GM18498 (cell line): ENCODE data around the gene MAN1B1.
"Not testable (repeated sequence)": the region's sequence is repeated elsewhere in the genome, so short reads cannot be mapped to it uniquely, and the experiment has no call there.

Experiments used
- ATAC-seq: cut with Tn5 transposase; IDR thresholded peaks from one replicate; pipeline ENCODE4 v1.9.1; 2021; ENCODE audit warnings: mild to moderate bottlenecking, moderate library complexity; ENCODE audit not compliant: unreplicated experiment

The MAN1B1 gene

DNA sequence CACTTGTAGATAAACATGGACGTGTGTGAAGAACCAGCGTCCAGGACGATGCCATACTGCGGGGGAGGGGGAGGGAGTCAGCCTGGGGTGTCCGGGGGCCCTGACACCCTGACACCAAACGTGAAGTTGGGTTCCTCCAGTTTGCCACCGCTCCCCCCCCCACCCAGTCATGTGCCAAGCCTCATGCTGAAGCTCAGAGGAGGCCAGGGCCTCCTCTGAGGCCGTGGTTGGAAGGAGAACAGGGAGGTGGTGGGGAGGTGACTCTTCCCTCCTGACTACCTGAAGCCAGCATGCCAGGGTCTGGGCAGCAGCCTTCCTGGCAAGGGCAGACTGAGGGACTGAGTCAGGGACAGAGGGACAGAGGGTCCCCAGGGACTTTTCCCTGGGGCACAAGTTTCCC lies 34.5 kb upstream of the MAN1B1 start:
- ATAC-seq, result no peak

DNA sequence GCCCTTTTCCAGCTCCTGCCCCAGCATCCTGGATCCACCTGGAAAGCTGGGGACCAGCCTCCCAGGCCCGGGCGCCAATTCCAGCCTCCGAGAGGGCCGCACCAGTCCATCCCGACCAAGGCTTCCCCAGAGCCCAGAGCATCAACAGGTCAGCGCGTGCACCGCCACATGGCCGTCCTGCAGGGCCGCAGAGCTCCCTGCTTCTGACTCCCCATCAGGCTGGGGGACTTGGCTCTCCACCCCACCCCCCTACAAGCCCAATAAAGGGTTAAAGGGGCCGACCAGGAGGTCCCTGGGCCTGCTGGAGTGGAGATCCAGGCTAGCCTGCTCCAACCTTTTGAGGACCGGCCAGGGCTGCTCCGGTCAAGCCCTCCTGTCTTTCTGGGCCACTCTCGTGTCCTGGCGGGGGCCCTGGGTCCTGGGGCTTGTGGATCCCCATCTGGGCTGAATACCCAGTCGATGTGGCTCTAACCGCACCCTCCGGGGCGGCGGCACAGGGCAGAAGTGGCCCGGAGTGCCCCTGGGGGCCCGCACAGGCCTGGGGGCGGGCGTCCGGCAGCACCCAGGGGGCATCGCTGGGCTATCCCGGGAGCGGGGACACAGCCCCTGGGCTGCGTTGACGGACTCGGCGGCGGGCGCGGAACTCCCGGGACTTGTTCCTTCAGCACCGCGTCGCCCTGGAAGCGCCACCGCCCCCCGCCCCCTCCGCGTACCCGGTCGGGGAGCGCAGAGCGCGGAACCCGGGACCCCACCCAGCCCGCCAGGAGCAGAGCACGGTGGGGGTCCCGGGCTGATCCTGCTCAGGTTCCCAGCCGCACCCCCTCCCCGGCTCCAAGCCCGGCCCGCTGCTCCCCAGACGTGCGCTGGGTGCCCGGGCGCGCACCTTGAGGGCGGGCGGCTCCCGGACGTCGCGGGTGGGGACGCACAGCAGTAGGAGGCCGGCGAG lies 33.5 kb upstream of the MAN1B1 start:
- no peak for ATAC-seq

DNA sequence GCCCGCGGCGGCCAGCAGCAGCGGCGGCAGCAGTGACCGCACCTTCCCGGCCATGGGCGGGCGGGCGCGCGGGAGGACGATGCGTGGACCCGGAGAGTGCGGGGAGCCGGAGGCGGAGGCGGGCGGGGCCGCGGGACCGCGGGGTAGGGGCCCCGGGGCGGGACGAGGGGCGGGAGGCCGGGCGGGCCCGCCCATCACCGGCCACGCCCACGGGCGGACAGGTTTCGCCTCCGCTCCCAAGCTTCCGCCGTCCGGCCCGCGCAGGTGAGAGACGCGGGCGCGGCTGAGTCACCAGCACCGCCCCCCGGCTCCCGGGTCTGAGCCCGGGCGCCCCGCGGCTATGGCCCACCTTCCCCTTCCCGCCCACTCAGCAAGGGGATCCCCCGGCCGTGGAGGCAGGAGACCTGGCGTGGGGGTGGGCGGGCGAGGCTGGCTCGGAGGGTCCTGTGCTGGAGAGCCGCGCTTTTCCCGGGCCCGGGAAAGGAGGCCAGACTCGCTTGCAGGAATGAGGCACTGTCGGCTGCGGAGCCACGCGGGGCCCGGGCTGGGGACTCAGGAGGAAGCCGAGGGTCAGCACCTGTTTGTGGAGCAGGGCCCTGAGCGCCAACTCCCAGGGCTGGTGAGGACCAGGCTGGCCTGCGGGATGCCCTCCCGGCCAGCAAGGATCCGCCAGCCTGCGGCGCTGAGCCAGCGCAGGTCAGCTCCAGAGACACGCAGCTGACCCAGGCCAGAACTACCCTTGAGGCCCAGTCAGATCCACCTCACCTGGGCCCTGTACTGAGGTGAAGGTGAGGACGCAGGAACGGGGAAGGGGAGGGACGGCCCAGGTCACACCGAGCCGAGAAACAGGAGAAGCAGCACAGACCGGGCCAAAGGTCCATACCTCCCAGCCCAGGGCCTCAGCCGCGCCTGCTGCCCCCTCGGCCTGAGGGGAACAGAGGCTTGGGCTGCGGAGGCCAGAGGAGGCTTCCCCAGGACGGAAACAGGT lies 32.5 kb upstream of the MAN1B1 start, which contains the start of gene ENTPD2:
Gene ENTPD2 (minus strand): TSS at position 118 of the 988 bp plus-strand sequence. CDS start 64 bp downstream, at position 54.
- ATAC-seq, result no peak

- ATAC-seq, result no peak
Measured at GRCh38 chr9:137054932-137055384, 31.8 kb upstream of the MAN1B1 start.

- ATAC-seq, result no peak
Measured at GRCh38 chr9:137055385-137056364, 31.1 kb upstream of the MAN1B1 start.

- no peak for ATAC-seq
Measured at GRCh38 chr9:137056739-137057415, 29.9 kb upstream of the MAN1B1 start.

- no peak for ATAC-seq
Measured at GRCh38 chr9:137057545-137057944, 29.2 kb upstream of the MAN1B1 start.

DNA sequence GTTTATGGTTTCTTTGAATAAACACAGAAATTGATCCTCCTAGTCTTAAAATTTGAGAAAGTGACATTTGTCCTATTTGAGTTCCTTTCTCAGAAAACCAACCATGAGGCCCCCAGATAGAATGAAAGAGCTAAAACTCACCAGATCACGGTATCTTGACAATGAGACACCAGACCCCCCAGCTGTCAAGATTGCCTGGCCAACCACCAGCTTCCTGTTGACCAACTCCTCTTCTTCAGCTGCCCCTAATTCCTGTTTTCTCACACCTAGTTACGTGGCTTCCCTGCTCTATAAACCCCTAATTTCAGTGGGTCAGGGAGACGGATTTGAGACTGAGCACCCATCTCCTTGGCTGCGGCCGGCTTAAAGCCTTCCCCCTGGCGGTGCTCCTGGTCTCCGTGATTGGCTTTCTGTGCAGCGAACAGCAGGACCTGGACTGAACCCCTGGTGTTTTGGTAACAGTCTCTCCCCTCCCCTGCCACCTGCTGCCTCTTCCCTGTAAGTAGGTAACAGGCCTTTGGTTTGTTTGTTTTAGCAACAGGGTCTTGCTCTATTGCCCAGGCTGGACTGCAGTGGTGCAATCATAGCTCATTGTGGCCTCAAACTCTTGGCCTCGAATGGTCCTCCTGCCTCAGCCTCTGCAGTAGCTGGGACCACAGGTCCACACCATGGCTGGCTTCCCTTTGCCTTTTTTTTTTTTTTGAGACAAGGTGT lies 28.1 kb upstream of the MAN1B1 start:
- no peak for ATAC-seq

DNA sequence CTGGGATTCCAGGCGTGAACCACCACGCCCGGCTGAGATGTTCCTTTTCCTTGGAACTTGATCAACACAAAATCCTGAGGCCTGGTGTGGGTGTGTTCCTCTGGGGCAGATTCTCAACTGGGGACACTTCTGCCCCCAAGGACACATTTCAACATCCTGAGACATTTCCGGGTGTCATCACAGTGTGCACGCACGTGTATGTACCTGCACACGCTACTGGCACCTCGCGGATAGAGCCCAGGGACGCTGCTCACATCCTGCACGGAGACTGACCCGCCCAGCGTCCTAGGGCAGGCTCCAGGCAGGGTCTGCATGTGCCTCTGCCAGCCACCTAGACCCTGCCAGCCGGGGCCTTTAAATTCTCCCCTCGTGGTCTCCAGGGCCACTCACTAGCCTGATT lies 24.4 kb upstream of the MAN1B1 start:
- ATAC-seq, result no peak

GRCh38 chr9:137062798-137063197 lies 24.0 kb upstream of the MAN1B1 start:
- not testable (repeated sequence) for ATAC-seq

GRCh38 chr9:137063311-137064026 lies 23.3 kb upstream of the MAN1B1 start:
- ATAC-seq, result no peak

DNA sequence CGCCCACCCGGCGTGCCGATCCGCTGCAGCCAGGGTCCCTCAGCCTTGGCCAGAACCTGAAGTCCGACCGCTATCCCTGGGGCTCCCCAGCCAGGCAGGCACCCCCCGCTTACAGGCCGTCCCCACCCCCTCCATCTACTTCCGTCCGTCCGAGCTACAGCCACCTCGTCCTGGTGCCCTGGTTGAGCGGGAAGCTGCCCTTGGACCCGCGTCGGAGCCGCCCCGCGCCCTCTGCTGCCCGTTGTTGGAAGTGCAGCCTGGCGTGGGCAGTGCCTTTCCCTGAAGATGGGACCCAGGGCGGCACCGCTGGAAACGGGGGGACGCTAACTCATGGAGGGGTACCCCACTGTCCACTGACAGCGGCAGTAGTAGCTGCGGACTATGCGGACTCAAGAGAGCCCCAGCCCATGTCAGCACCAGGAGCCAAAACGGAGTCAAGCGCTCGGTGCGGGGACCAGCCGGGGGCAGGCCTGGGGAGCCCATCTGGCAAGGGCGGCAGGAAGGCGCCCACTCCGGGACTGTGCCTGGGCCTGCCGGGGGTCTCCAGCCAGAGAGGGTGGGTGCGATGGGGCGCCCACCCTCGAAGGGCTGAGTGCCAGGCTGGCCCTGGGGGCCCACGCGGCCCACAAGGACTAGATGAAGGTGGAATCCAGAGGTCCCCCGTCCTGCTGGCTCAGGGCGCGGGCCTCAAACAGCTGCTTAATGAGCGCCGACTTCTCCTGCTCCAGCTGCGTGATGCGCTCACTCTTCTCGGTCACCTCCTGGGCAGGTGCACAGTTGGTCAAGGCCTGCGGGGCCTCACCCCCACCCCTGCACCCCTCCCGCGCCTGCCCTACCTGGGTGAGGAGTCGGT lies 22.5 kb upstream of the MAN1B1 start:
- ATAC-seq, result no peak

DNA sequence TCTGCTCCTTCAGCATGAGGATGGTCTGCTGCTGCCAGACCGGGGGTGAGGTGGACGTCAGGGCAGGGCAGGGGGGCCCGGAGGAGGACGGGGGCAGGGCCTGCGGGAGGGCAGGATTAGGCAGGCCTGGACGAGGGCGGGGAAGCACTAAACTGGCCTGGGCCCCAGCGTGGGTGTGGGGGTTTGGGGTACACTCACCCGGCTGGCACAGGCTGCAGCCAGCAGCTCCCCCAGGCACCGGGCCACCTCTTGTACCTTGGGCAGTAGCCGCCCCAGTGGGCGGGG lies 22.0 kb upstream of the MAN1B1 start:
- ATAC-seq, result no peak

GRCh38 chr9:137065336-137065967 lies 21.3 kb upstream of the MAN1B1 start:
- ATAC-seq, result no peak

GRCh38 chr9:137066096-137066861 lies 20.5 kb upstream of the MAN1B1 start:
- no peak for ATAC-seq

DNA sequence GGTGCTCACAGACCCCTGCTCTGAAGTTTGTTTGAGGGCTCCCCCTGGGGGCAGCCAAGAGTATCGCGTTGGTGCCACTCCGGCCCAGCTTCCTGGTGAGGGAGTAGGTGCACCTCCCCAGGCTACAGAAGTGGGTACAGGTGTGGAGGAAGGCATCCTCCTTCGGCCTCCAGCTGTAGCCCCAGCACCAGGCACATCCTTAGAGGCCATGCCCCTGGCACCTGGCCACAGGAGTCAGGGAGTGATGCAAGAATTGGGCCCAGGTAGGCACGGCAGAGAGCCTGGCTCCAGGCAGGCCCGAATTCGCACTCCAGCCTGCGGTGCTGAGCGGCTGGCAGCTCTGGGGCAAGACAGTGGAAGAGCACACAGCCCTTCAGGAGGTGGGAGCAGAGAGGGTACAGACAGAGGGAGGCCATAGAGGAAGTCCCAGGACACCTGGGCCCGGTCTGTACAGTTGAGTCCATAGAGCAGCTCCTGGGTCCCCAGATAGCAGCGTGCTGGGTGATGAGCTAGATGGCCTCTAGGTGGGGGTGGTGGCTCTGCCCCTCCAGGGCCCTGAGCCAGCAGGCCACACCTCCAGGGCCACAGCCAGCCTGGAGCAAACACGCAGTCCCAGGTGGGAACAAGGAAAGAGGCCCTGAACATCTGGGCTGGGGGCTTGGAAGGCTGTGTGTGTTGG lies 18.8 kb upstream of the MAN1B1 start:
- peak; percentile 45 for ATAC-seq
